HepG2 (cell line): ENCODE measurements around the gene VAMP5. TPM values are rescaled to one million over a fixed set of nuclear protein-coding genes. Genes with fewer than 3 reads are reported as not detected.

Experiments
- PATZ1 ChIP-seq: sonication (generic); formaldehyde crosslinking; IDR thresholded peaks from 2 replicates; pipeline ENCODE4 v1.4.0; 2020; ENCODE audit warnings: missing genetic modification reagents
- SALL1 ChIP-seq: sonication (generic); formaldehyde crosslinking; IDR thresholded peaks from 2 replicates; pipeline ENCODE4 v1.8.0; 2022; ENCODE audit warnings: mild to moderate bottlenecking, missing genetic modification reagents
- ZBTB40 ChIP-seq, 2 experiments: fragments of 450-650 bp in 1 of 2; sonication (generic) in 1 of 2; formaldehyde crosslinking in 1 of 2; IDR thresholded peaks; 2 replicates each; pipeline versions ENCODE4 v1.6.1 to v1.8.0; 2016 to 2022; ENCODE audit warnings: antibody characterized with exemption in 1 of 2, mild to moderate bottlenecking in 1 of 2, missing genetic modification reagents in 1 of 2
- ZNF142 ChIP-seq: sonication (generic); formaldehyde crosslinking; IDR thresholded peaks from 2 replicates; pipeline ENCODE4 v1.4.0; 2020; ENCODE audit warnings: missing genetic modification reagents
- ZNF33B ChIP-seq: sonication (generic); formaldehyde crosslinking; IDR thresholded peaks from 2 replicates; pipeline ENCODE4 v1.5.1; 2020; ENCODE audit warnings: mild to moderate bottlenecking, missing genetic modification reagents
- ZNF501 ChIP-seq: sonication (generic); formaldehyde crosslinking; IDR thresholded peaks from 2 replicates; pipeline ENCODE4 v1.5.1; 2020; ENCODE audit warnings: mild to moderate bottlenecking, moderate library complexity, missing genetic modification reagents
- ZNF770 ChIP-seq: sonication (generic); formaldehyde crosslinking; IDR thresholded peaks from 2 replicates; pipeline ENCODE4 v1.5.0; 2020; ENCODE audit warnings: mild to moderate bottlenecking, missing genetic modification reagents
- polyA plus RNA-seq, 8 experiments: library from polyadenylated mRNA; depleted of rRNA in 3 of 8; stranded (reverse) in 7 of 8; unstranded in 1 of 8; fragments of >200 nt; fragmentation: Illumina TruSeq in 4 of 8; extraction: Trizol in 4 of 8; gene quantifications; 2 replicates each; pipeline versions ENCODE4 v1.2.1 to v1.2.3, GENCODE V29; 2011 to 2016; ENCODE audit warnings: low read depth in 4 of 8, missing spikeins in 1 of 8, mixed read lengths in 1 of 8; ENCODE audit not compliant: insufficient read depth in 1 of 8
- total RNA-seq, 5 experiments: library from RNA; depleted of rRNA; stranded (reverse); fragments of >200 nt; fragmentation: Illumina TruSeq; extraction: Trizol; gene quantifications; 2 replicates each; pipeline ENCODE4 v1.2.3, GENCODE V29; 2016; ENCODE audit warnings: low read depth in 1 of 5

The VAMP5 gene
- total and polyA plus RNA-seq, 2 of the 13 experiments (the other 11 are each of a cell fraction or from before 2014, with no cell fraction given) = 7.2 to 56.7 TPM

GRCh38 chr2:85599468-85600234 lies 15.4 kb downstream of the VAMP5 start (continued):
- TF ChIP-seq ZBTB40 (IDR thresholded peaks at IDR 0.05) (no peak), ZBTB40 (CRISPR knock-in tag; IDR thresholded peaks at IDR 0.05) (no peak), ZNF501 (CRISPR knock-in tag) (no peak), ZNF770 (no peak), ZNF142 (no peak), ZNF33B (CRISPR knock-in tag) (0 out of 2 replicates have a peak, but pooled peaks have one; percentile 32), SALL1 (0 out of 2 replicates have a peak, but pooled peaks have one; percentile 8), PATZ1 (CRISPR knock-in tag) (0 out of 2 replicates have a peak, but pooled peaks have one; percentile 30)
